HFF-Myc (cell line): ENCODE results near the gene CTSD.

Source experiments
- DNase-seq: peaks from one replicate; pipeline ENCODE4 v3.0.0-alpha.2; 2011; ENCODE audit warnings: low read depth; ENCODE audit errors: extremely low read depth
- H3K4me3 ChIP-seq: replicated peaks from 2 replicates; pipeline ENCODE4 v1.5.1; 2011; ENCODE audit warnings: low read depth, mild to moderate bottlenecking, control low read depth, low read length
- CTCF ChIP-seq: IDR thresholded peaks from 2 replicates; pipeline ENCODE4 v1.5.1; 2012; ENCODE audit warnings: mild to moderate bottlenecking, low read depth, low read length, control low read depth; ENCODE audit errors: missing control alignments

The CTSD gene

DNA sequence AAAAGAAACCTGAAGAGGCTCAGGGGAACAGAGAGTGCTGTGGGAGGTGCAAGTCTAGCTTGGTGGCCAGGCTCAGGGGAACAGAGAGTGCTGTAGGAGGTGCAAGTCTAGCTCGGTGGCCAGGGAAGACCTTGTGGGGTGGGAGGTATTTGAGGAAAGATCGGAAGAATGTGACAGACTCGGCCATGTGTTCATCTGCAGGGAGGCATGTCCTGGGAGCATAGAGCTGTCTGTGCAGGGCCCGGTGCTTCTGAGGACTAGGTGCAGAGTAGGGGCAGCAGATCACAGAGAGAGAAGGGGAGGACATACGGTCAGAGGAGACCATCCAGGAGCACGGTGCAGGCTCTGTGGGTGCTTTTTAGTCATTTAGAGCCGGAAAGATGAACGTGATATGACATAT is 24.2 kb downstream of the CTSD start:
- DNase-seq, result no peak
- TF ChIP-seq CTCF, result no peak
- H3K4me3 ChIP-seq, result no peak overlapping the region

DNA sequence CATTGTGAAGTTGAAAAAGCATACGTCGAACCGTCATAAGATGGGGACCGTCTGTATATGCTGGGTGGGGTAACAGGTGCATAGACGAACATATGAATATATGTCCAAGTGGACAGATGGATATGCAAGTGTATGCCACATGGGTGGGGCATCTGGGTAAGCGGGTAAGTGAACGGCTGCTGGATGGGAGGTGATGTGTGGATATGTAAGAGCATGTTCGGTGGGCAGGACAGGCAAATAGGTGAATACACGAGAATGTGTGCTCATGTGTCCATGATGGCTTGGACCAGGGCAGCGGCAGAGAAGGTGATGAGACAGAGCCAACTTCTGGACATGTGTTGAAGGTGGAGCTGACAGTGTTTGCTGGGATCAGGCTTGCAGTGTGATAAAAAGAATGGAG is 25.3 kb downstream of the CTSD start:
- no peak overlapping the region for H3K4me3 ChIP-seq
- TF ChIP-seq CTCF, result no peak
- no peak for DNase-seq

DNA sequence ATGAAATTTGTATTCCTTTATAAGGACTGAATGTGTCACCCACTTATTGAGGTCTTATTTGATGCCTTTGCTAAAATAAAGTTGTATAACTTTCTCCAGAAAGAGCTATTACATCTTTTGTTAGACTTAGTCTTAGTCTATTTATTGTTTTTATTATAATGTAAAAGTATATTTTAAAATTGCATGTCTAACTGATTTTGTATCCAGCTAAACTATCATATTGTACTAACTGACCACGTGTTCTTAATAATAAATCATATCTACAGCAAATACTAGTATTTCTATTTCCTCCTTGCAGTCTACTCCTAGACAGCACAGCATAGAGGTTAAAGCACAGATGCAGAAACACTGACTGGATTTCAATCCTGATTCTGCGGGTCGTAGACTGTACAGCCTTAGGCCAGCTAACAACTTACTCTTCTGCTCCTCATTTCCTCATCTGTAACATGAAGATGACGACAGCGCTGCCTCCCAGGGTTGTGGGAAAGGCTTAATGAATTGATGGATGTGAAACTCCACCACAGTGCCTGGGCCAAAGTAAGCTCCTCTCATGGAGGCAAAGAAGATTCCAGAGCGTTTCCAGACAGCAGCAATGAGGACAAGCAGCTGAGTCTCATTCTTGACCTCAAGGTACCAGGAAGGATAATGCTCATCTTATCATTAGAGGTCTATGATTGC is 26.5 kb downstream of the CTSD start:
- TF ChIP-seq CTCF, result no peak
- H3K4me3 ChIP-seq, result no peak overlapping the region
- no peak for DNase-seq

DNA sequence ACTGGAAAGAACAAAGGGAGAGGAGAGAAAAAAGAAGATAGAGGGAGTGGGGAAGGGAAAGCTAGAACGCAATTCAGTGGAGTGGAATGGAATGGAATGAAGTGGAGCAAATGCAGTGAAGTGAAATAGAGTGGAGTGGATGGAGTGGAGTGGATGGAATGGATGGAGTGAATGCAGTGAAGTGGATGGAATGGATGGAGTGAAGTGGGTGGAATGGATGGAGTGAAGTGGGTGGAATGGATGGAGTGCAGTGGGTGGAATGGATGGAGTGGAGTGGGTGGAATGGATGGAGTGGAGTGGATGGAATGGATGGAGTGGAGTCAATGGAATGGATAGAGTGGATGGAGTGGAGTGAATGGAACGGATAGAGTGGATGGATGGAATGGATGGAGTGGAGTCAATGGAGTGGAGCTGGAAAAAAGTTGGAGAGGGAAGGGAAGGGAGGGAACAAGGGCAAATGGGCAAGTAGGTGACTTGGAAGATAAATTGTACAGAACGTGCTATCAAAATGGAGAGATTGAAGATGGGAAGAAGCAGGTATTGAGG is 27.2 kb downstream of the CTSD start:
- H3K4me3 ChIP-seq, result no peak overlapping the region
- no peak for DNase-seq
- no peak for TF ChIP-seq CTCF

DNA sequence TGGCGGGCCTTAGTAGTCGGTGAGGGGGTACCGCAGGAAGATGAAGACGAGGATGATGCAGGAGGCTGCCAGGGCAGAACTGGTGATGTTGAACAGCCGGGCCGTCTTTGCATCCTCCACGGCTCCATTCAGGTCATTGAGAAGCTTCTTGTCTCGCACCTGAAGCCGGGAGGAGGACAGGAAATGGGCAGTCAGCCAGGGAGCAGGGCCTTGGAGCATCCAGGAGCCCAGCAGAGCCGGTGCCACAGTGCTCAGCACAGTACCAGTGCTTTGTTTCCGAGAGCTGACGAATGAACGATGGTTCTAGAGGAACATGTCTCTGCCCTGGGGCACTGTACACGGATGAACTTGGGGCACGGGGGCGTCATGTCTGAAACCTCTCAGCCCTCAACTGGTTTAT is 28.5 kb downstream of the CTSD start:
- no peak for TF ChIP-seq CTCF
- no peak for DNase-seq
- no peak overlapping the region for H3K4me3 ChIP-seq

DNA sequence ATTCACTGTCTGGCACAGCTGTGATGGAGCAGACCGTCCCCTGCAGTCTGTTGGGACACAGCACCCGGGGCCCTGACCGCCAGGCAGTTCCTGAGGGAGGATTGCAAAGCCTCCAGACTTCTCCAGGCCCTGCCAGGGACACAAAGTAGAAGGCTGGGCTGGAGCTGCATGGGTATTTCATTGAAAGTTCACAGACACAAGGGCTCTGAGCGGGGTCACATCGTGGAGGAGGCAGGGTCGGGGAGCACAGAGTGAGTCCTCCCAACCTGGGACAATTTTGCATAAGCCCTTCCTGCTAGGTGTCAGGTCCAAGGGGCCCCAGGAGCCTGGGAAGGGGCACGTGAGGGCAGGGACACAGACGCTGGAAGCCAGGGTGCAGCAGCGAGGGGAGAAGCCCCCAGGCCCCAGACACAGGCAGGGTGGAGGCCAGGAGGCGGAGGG is 29.1 kb downstream of the CTSD start:
- H3K4me3 ChIP-seq, result no peak overlapping the region
- TF ChIP-seq CTCF, result no peak
- no peak for DNase-seq
